ENCODE data around the gene HDLBP.

HDLBP gene

DNA sequence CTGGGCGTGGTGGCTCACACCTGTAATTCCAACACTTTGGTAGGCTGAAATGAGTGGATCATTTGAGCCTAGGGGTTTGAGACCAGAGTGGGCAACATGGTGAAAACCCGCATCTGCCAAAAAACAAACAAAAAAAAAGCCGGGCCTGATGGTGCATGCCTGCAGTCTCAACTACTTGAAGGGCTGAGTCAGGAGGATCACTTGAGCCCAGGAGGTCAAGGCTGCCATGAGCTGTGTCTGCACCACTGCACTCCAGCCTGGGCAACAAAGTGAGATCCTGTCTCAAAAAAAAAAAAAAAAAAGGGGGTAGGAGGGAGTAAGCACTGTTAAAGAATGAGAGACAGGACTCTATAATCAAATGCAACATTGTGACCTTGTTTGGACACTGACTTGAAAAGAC is 54.6 kb downstream of the HDLBP start:
- Histone ChIP-seq H3K4me2 (ENCODE audit: insufficient read depth, low read length, poor library complexity, severe bottlenecking) (no peak overlapping the region), H3K9me3 (replicated peaks in 1 of 2; ENCODE audit: control insufficient read depth in 2 of 2, insufficient read depth in 1 of 2, low read depth in 1 of 2, low read length in 2 of 2) (no peaks in the 10 kb centered on the region), H3K9ac (ENCODE audit: low read depth, low read length, poor library complexity) (no peak overlapping the region), H3K79me1 (ENCODE audit: low read depth, low read length) (peaks cover 4% of the 10 kb centered on the region), H2BK12ac (ENCODE audit: low read length) (no peak overlapping the region), H3K4ac (ENCODE audit: low read length) (no peak overlapping the region), H3K27ac (replicated peaks; ENCODE audit: low read length) (no peak overlapping the region), H2BK5ac (ENCODE audit: low read length) (no peak overlapping the region), H3K4me1 (ENCODE audit: control insufficient read depth in 2 of 2, insufficient read depth in 1 of 2, low read depth in 1 of 2, low read length in 2 of 2) (no peaks in the 10 kb centered on the region), H3K4me3 (ENCODE audit: low read length in 2 of 2) (no peak overlapping the region), H2AK5ac (ENCODE audit: low read depth, low read length) (no peak overlapping the region), H3K14ac (ENCODE audit: low read length) (no peak overlapping the region), H4K8ac (ENCODE audit: low read depth, low read length) (no peak overlapping the region), H3K27me3 (ENCODE audit: control insufficient read depth in 3 of 3, insufficient read depth in 3 of 3, low read depth in 1 of 3, low read length in 3 of 3) (no peaks in the 10 kb centered on the region), H3K36me3 (replicated peaks in 1 of 2; ENCODE audit: control insufficient read depth in 2 of 2, insufficient read depth in 2 of 2, low read length in 2 of 2) (peaks cover 46 to 94% of the 10 kb centered on the region in 2 donors), H2BK120ac (ENCODE audit: low read depth, low read length) (no peak overlapping the region), H3K18ac (ENCODE audit: low read length) (no peak overlapping the region), H4K91ac (ENCODE audit: low read depth, low read length, poor library complexity) (no peak overlapping the region), H3K23ac (ENCODE audit: low read depth, low read length, poor library complexity) (no peak overlapping the region), H2BK15ac (ENCODE audit: low read length) (no peak overlapping the region), H2AFZ (ENCODE audit: low read length) (no peak overlapping the region)
- WGBS, 2 donors (ENCODE audit: extremely low coverage in 2 of 2, insufficient read length in 2 of 2, insufficient replicate concordance in 1 of 2), result no CpG with 5 or more reads among the region's 3 CpGs
- DNase-seq (ENCODE audit: low spot score), result no peak

DNA sequence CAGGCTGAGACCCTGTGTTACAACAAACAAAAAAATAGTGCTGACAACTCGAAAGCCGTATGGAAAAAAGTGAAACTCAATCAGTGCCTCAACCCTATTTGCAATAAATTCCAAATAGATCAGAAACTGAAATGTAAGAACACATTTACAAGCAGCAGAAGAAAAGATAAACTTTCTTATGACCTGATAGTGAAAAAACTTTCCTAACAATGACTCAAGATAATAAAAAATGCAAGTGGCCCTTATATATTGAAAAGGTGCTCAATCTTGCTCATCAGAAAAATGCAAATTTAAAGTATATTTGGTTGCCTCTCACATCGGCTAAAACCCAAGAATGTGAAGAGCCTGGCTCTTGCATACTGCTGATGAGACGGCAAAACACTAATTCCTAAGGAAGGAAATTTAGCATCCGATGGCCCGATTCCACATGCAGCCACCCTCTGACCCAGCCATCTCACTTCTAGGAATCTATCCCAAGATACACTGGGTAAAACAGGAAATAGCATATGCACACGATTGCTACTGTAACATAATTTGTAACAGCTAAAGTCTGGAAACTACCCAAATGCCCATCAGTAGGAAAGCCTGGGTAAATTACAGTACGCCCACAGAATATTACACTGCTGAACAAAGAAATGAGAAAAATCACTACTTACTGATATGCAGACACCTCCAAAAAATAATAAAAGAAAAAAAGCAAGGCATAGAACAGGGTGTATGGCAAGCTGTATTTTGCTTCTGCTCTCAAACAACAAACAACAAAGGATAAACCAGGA is 56.8 kb downstream of the HDLBP start:
- peaks cover 57 to 98% of the 10 kb centered on the region in 2 donors for H3K36me3 ChIP-seq (replicated peaks in 1 of 2; ENCODE audit: control insufficient read depth in 2 of 2, insufficient read depth in 2 of 2, low read length in 2 of 2)
- no peak overlapping the region for H3K14ac ChIP-seq (ENCODE audit: low read length)
- H3K4ac ChIP-seq (ENCODE audit: low read length), result no peak overlapping the region
- H2AFZ ChIP-seq (ENCODE audit: low read length), result no peak overlapping the region
- H3K9ac ChIP-seq (ENCODE audit: low read depth, low read length, poor library complexity), result no peak overlapping the region
- H4K91ac ChIP-seq (ENCODE audit: low read depth, low read length, poor library complexity), result no peak overlapping the region
- no peak overlapping the region for H3K4me3 ChIP-seq (ENCODE audit: low read length in 2 of 2)
- H3K18ac ChIP-seq (ENCODE audit: low read length), result no peak overlapping the region
- no peak overlapping the region for H2BK15ac ChIP-seq (ENCODE audit: low read length)
- no peak overlapping the region for H2BK5ac ChIP-seq (ENCODE audit: low read length)
- H2BK120ac ChIP-seq (ENCODE audit: low read depth, low read length), result no peak overlapping the region
- H3K27me3 ChIP-seq (ENCODE audit: control insufficient read depth in 3 of 3, insufficient read depth in 3 of 3, low read depth in 1 of 3, low read length in 3 of 3), result no peaks in the 10 kb centered on the region
- H3K4me2 ChIP-seq (ENCODE audit: insufficient read depth, low read length, poor library complexity, severe bottlenecking), result no peak overlapping the region
- H3K23ac ChIP-seq (ENCODE audit: low read depth, low read length, poor library complexity), result no peak overlapping the region
- no peaks in the 10 kb centered on the region for H3K9me3 ChIP-seq (replicated peaks in 1 of 2; ENCODE audit: control insufficient read depth in 2 of 2, insufficient read depth in 1 of 2, low read depth in 1 of 2, low read length in 2 of 2)
- H3K4me1 ChIP-seq (ENCODE audit: control insufficient read depth in 2 of 2, insufficient read depth in 1 of 2, low read depth in 1 of 2, low read length in 2 of 2), result no peaks in the 10 kb centered on the region
- no peak overlapping the region for H2AK5ac ChIP-seq (ENCODE audit: low read depth, low read length)
- no peak overlapping the region for H2BK12ac ChIP-seq (ENCODE audit: low read length)
- no peak overlapping the region for H4K8ac ChIP-seq (ENCODE audit: low read depth, low read length)
- peaks cover 4% of the 10 kb centered on the region for H3K79me1 ChIP-seq (ENCODE audit: low read depth, low read length)
- H3K27ac ChIP-seq (replicated peaks; ENCODE audit: low read length), result no peak overlapping the region
- WGBS, 2 donors (ENCODE audit: extremely low coverage in 2 of 2, insufficient read length in 2 of 2, insufficient replicate concordance in 1 of 2), result no CpG with 5 or more reads among the region's 8 CpGs
- DNase-seq (ENCODE audit: low spot score), result no peak

DNA sequence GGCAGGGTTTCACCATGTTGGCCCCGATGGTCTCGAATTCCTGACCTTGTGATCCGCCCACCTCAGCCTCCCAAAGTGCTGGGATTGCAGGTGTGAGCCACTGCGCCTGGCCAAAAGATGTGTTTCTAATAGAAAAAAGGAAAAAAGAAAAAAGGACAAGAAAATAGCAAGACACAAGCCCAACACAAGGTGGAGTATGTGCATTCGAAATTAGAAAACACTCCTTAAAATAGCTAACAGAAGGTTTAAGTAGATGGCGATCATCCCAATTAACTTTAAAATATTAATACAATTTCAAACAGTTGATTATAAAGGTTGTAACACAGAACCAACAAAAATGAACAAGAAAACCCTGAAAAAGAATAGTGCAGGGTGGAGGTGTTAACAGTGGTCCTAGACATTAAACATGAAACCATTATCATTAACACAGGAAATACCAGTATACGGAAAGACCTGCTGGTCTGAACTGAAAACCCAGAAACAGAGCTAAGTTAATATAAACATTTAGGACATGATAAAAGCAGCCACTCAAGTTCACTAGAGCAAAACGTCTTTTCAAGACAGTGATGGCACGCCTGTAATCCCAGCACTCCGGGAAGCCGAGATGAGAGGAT is 57.9 kb downstream of the HDLBP start:
- no peaks in the 10 kb centered on the region for H3K4me1 ChIP-seq (ENCODE audit: control insufficient read depth in 2 of 2, insufficient read depth in 1 of 2, low read depth in 1 of 2, low read length in 2 of 2)
- H2AFZ ChIP-seq (ENCODE audit: low read length), result no peak overlapping the region
- H3K9me3 ChIP-seq (replicated peaks in 1 of 2; ENCODE audit: control insufficient read depth in 2 of 2, insufficient read depth in 1 of 2, low read depth in 1 of 2, low read length in 2 of 2), result no peaks in the 10 kb centered on the region
- H3K14ac ChIP-seq (ENCODE audit: low read length), result no peak overlapping the region
- H2BK12ac ChIP-seq (ENCODE audit: low read length), result no peak overlapping the region
- no peaks in the 10 kb centered on the region for H3K27me3 ChIP-seq (ENCODE audit: control insufficient read depth in 3 of 3, insufficient read depth in 3 of 3, low read depth in 1 of 3, low read length in 3 of 3)
- no peak for DNase-seq (ENCODE audit: low spot score)
- peaks cover 3% of the 10 kb centered on the region for H3K79me1 ChIP-seq (ENCODE audit: low read depth, low read length)
- H3K4me2 ChIP-seq (ENCODE audit: insufficient read depth, low read length, poor library complexity, severe bottlenecking), result no peak overlapping the region
- H3K4ac ChIP-seq (ENCODE audit: low read length), result no peak overlapping the region
- WGBS, 2 donors (ENCODE audit: extremely low coverage in 2 of 2, insufficient read length in 2 of 2, insufficient replicate concordance in 1 of 2), result no CpG with 5 or more reads among the region's 11 CpGs
- H3K23ac ChIP-seq (ENCODE audit: low read depth, low read length, poor library complexity), result no peak overlapping the region
- no peak overlapping the region for H2AK5ac ChIP-seq (ENCODE audit: low read depth, low read length)
- H3K18ac ChIP-seq (ENCODE audit: low read length), result no peak overlapping the region
- peaks cover 59 to 98% of the 10 kb centered on the region in 2 donors for H3K36me3 ChIP-seq (replicated peaks in 1 of 2; ENCODE audit: control insufficient read depth in 2 of 2, insufficient read depth in 2 of 2, low read length in 2 of 2)
- H3K9ac ChIP-seq (ENCODE audit: low read depth, low read length, poor library complexity), result no peak overlapping the region
- no peak overlapping the region for H4K91ac ChIP-seq (ENCODE audit: low read depth, low read length, poor library complexity)
- H3K4me3 ChIP-seq (ENCODE audit: low read length in 2 of 2), result no peak overlapping the region
- no peak overlapping the region for H2BK120ac ChIP-seq (ENCODE audit: low read depth, low read length)
- H2BK15ac ChIP-seq (ENCODE audit: low read length), result no peak overlapping the region
- no peak overlapping the region for H3K27ac ChIP-seq (replicated peaks; ENCODE audit: low read length)
- no peak overlapping the region for H2BK5ac ChIP-seq (ENCODE audit: low read length)
- H4K8ac ChIP-seq (ENCODE audit: low read depth, low read length), result no peak overlapping the region

DNA sequence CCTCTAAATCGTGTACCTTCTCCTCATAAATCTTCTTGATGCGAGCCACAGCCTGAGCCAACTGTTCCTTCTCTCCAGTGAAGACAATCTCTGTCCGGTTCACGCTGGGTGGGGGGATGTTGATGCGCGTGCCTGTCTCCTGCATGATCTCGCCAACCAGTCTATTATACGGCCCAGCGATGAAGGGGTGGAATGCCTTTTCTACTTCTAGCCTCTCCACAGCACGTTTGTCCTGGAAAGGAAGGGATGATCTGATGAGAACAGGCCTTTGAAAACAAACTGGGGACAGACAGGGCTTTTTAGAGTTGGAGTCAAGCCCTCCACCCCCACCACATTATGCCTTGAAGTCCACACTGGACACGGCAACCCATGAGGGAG is 59.3 kb downstream of the HDLBP start:
- Histone ChIP-seq H3K36me3 (replicated peaks in 1 of 2; ENCODE audit: control insufficient read depth in 2 of 2, insufficient read depth in 2 of 2, low read length in 2 of 2) (peaks cover 59 to 97% of the 10 kb centered on the region in 2 donors), H3K9ac (ENCODE audit: low read depth, low read length, poor library complexity) (no peak overlapping the region)

More for the DNA sequence above, 59.3 kb downstream of the HDLBP start:
- Histone ChIP-seq H3K18ac (ENCODE audit: low read length) (no peak overlapping the region), H3K4ac (ENCODE audit: low read length) (no peak overlapping the region), H3K4me2 (ENCODE audit: insufficient read depth, low read length, poor library complexity, severe bottlenecking) (no peak overlapping the region), H2BK15ac (ENCODE audit: low read length) (no peak overlapping the region), H3K27me3 (ENCODE audit: control insufficient read depth in 3 of 3, insufficient read depth in 3 of 3, low read depth in 1 of 3, low read length in 3 of 3) (no peaks in the 10 kb centered on the region), H3K4me1 (ENCODE audit: control insufficient read depth in 2 of 2, insufficient read depth in 1 of 2, low read depth in 1 of 2, low read length in 2 of 2) (no peaks in the 10 kb centered on the region), H2BK5ac (ENCODE audit: low read length) (no peak overlapping the region), H3K14ac (ENCODE audit: low read length) (no peak overlapping the region), H3K4me3 (ENCODE audit: low read length in 2 of 2) (no peak overlapping the region), H2BK12ac (ENCODE audit: low read length) (no peak overlapping the region), H4K91ac (ENCODE audit: low read depth, low read length, poor library complexity) (no peak overlapping the region), H3K9me3 (replicated peaks in 1 of 2; ENCODE audit: control insufficient read depth in 2 of 2, insufficient read depth in 1 of 2, low read depth in 1 of 2, low read length in 2 of 2) (no peaks in the 10 kb centered on the region), H4K8ac (ENCODE audit: low read depth, low read length) (no peak overlapping the region), H3K27ac (replicated peaks; ENCODE audit: low read length) (no peak overlapping the region), H2AK5ac (ENCODE audit: low read depth, low read length) (no peak overlapping the region), H2BK120ac (ENCODE audit: low read depth, low read length) (no peak overlapping the region), H2AFZ (ENCODE audit: low read length) (no peak overlapping the region), H3K23ac (ENCODE audit: low read depth, low read length, poor library complexity) (no peak overlapping the region), H3K79me1 (ENCODE audit: low read depth, low read length) (peaks cover 2% of the 10 kb centered on the region)
- no peak for DNase-seq (ENCODE audit: low spot score)
- no CpG with 5 or more reads among the region's 11 CpGs for WGBS, 2 donors (ENCODE audit: extremely low coverage in 2 of 2, insufficient read length in 2 of 2, insufficient replicate concordance in 1 of 2)
